Adipocyte (in vitro differentiated cells): ENCODE results near the gene FSTL5.

Source experiments
- DNase-seq: peaks from one replicate; pipeline ENCODE4 v3.0.0-alpha.2; 2015; ENCODE audit warnings: low read depth
- H3K27me3 ChIP-seq: replicated peaks from 2 replicates; pipeline ENCODE4 v1.7.0; 2013; ENCODE audit warnings: mild to moderate bottlenecking, low read length, moderate library complexity; ENCODE audit not compliant: control insufficient read depth, insufficient read depth
- H3K36me3 ChIP-seq: 2 replicates; pipeline ENCODE4 v1.7.0; 2013; ENCODE audit warnings: low read length, mild to moderate bottlenecking, moderate library complexity; ENCODE audit not compliant: control insufficient read depth, insufficient read depth, severe bottlenecking
- H3K4me1 ChIP-seq: 2 replicates; pipeline ENCODE4 v1.7.0; 2013; ENCODE audit warnings: mild to moderate bottlenecking, low read length, moderate library complexity; ENCODE audit not compliant: control insufficient read depth, insufficient read depth
- H3K4me3 ChIP-seq: 2 replicates; pipeline ENCODE4 v1.7.0; 2013; ENCODE audit warnings: mild to moderate bottlenecking, low read length, moderate library complexity
- H3K9ac ChIP-seq: 2 replicates; pipeline ENCODE4 v1.7.0; 2013; ENCODE audit warnings: mild to moderate bottlenecking, low read length, moderate library complexity
- H3K9me3 ChIP-seq: 2 replicates; pipeline ENCODE4 v1.7.0; 2013; ENCODE audit warnings: mild to moderate bottlenecking, low read length, moderate library complexity; ENCODE audit not compliant: control insufficient read depth

FSTL5 gene

DNA sequence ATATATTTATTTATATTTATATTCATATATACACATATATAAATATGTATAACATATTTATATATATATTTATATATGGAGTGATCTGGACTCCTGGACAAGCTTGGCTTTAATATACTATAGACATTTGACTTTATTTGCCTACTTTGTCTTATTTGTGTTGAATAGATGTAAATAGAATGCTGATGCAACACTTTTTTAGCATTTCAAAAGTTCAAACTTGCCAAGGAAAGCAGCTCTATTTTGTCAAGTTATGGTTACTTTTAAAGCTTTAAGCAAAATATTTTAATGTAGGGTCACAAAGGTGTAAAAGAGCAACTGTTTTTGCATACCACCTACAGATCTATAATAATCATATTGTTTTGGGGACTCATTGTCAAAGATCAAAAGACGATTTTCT lies 61.1 kb downstream of the FSTL5 start:
- no peak overlapping the region for H3K9ac ChIP-seq
- H3K9me3 ChIP-seq, result no peaks in the 10 kb centered on the region
- H3K4me1 ChIP-seq, result no peaks in the 10 kb centered on the region
- no peaks in the 10 kb centered on the region for H3K27me3 ChIP-seq
- no peaks in the 10 kb centered on the region for H3K36me3 ChIP-seq
- DNase-seq, result no peak
- H3K4me3 ChIP-seq, result no peak overlapping the region

GRCh38 chr4:162101337-162101736 lies 62.5 kb downstream of the FSTL5 start:
- Histone ChIP-seq H3K4me3 (no peak overlapping the region), H3K27me3 (no peaks in the 10 kb centered on the region), H3K9me3 (no peaks in the 10 kb centered on the region), H3K9ac (no peak overlapping the region), H3K4me1 (no peaks in the 10 kb centered on the region), H3K36me3 (no peaks in the 10 kb centered on the region)
- DNase-seq, result peak; percentile 63

GRCh38 chr4:162075726-162076125 lies 88.1 kb downstream of the FSTL5 start:
- Histone ChIP-seq H3K36me3 (no peaks in the 10 kb centered on the region), H3K9ac (no peak overlapping the region), H3K4me1 (no peaks in the 10 kb centered on the region), H3K4me3 (no peak overlapping the region), H3K27me3 (no peaks in the 10 kb centered on the region), H3K9me3 (no peaks in the 10 kb centered on the region)
- peak; percentile 75 for DNase-seq

DNA sequence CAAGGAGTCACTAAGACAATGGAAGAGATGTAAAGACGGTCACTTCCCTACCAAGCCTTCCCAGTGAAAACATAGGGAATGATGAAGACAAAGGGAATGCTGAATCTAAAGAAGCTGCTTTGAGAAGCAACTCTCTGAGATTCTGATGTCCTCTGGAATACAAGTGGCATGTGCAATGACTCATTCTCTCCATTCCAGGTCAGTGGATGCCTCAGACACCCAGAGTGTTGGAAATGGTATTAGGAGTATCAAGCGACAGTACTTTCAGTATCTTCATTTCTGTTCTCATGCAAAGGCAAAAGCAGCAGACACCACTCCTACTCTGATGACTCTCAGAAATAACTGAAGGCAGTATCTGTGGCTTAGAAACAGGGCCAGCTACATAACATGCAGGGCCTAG lies 102.6 kb downstream of the FSTL5 start:
- peak; percentile 38 for DNase-seq
- Histone ChIP-seq H3K36me3 (no peaks in the 10 kb centered on the region), H3K9me3 (peaks cover 7% of the 10 kb centered on the region), H3K4me3 (no peak overlapping the region), H3K27me3 (no peaks in the 10 kb centered on the region), H3K4me1 (no peaks in the 10 kb centered on the region), H3K9ac (no peak overlapping the region)

GRCh38 chr4:162059656-162060055 lies 104.1 kb downstream of the FSTL5 start:
- no peak for DNase-seq
- peaks cover under 1% of the 10 kb centered on the region for H3K9me3 ChIP-seq
- H3K9ac ChIP-seq, result no peak overlapping the region
- H3K4me1 ChIP-seq, result no peaks in the 10 kb centered on the region
- no peaks in the 10 kb centered on the region for H3K27me3 ChIP-seq
- no peak overlapping the region for H3K4me3 ChIP-seq
- no peaks in the 10 kb centered on the region for H3K36me3 ChIP-seq

DNA sequence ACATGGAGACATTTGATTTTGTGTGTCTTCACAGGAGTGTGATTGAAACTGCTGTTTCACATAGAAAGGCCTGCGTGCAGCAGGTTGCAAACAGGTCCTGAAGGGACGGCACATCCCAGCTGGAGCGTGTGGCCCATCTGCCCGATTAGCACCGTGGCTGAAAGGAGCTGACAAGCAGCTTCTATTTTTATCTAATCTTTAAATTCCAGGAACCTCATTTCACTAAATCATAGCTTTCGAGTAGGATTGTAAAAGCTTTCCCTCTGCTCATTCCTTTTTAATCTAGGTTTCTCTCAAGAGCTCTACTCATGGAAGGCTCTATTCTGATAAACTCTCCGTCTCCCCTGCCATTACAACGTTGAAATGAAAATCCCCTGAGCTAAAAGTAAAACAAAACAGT lies 106.8 kb downstream of the FSTL5 start:
- H3K4me1 ChIP-seq, result no peaks in the 10 kb centered on the region

DNA sequence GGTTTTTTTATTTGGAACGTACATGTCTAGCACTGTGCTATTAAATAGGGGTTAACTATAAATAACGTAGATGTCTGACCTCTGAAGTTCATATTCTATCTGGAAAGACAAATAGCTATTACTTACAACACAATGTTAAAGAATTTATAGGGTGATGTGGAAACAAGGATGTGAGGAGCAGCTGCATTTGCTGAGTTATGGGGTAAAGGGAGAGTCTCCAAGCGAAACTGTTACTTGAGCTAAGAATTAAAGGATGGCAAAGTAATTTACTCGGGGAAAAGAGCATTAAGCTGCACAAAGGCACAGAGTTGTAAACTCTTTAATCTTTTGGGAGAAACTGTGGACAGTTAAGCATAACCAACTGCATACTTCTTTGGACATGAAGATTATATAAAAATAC lies 117.7 kb downstream of the FSTL5 start:
- Histone ChIP-seq H3K36me3 (no peaks in the 10 kb centered on the region), H3K9me3 (no peaks in the 10 kb centered on the region), H3K4me3 (no peak overlapping the region), H3K9ac (no peak overlapping the region), H3K4me1 (no peaks in the 10 kb centered on the region), H3K27me3 (no peaks in the 10 kb centered on the region)
- no peak for DNase-seq

More for the DNA sequence above, 106.8 kb downstream of the FSTL5 start:
- Histone ChIP-seq H3K9me3 (no peaks in the 10 kb centered on the region), H3K9ac (no peak overlapping the region), H3K36me3 (no peaks in the 10 kb centered on the region), H3K27me3 (no peaks in the 10 kb centered on the region), H3K4me3 (no peak overlapping the region)
- no peak for DNase-seq

GRCh38 chr4:162038112-162038511 lies 125.7 kb downstream of the FSTL5 start:
- H3K27me3 ChIP-seq, result no peaks in the 10 kb centered on the region
- DNase-seq, result no peak

GRCh38 chr4:162017863-162018262 lies 145.9 kb downstream of the FSTL5 start:
- no peak for DNase-seq
- Histone ChIP-seq H3K4me3 (no peak overlapping the region), H3K36me3 (no peaks in the 10 kb centered on the region), H3K9ac (no peak overlapping the region), H3K4me1 (no peaks in the 10 kb centered on the region), H3K9me3 (no peaks in the 10 kb centered on the region), H3K27me3 (no peaks in the 10 kb centered on the region)

More at GRCh38 chr4:162038112-162038511, 125.7 kb downstream of the FSTL5 start:
- Histone ChIP-seq H3K9me3 (no peaks in the 10 kb centered on the region), H3K36me3 (no peaks in the 10 kb centered on the region), H3K4me1 (no peaks in the 10 kb centered on the region), H3K9ac (no peak overlapping the region), H3K4me3 (no peak overlapping the region)

DNA sequence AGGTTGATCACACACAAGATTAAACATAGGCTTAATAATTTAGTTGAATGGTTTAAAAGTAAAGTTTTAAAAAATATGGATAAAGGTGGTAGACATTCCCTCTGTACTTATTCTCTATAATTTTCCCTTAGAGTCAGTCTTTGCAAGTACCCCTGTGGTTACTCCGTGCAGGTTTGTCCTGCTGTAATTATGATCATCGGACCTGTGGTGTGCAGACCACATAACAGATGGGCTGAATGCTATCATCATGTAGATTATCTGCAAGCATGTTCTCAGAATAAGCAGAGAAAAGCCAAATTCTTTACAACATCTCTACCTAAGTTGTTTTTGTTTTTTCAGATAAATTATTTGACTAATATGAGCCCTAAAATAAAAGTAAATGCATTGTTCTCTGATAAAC lies 146.8 kb downstream of the FSTL5 start:
- no peak for DNase-seq
- no peaks in the 10 kb centered on the region for H3K9me3 ChIP-seq
- no peaks in the 10 kb centered on the region for H3K36me3 ChIP-seq
- no peak overlapping the region for H3K4me3 ChIP-seq
- H3K4me1 ChIP-seq, result no peaks in the 10 kb centered on the region
- no peak overlapping the region for H3K9ac ChIP-seq
- no peaks in the 10 kb centered on the region for H3K27me3 ChIP-seq

GRCh38 chr4:162016219-162016618 lies 147.6 kb downstream of the FSTL5 start:
- peak; percentile 15 for DNase-seq
- no peak overlapping the region for H3K4me3 ChIP-seq
- no peaks in the 10 kb centered on the region for H3K36me3 ChIP-seq
- H3K9ac ChIP-seq, result no peak overlapping the region
- no peaks in the 10 kb centered on the region for H3K9me3 ChIP-seq
- H3K27me3 ChIP-seq, result no peaks in the 10 kb centered on the region
- no peaks in the 10 kb centered on the region for H3K4me1 ChIP-seq

DNA sequence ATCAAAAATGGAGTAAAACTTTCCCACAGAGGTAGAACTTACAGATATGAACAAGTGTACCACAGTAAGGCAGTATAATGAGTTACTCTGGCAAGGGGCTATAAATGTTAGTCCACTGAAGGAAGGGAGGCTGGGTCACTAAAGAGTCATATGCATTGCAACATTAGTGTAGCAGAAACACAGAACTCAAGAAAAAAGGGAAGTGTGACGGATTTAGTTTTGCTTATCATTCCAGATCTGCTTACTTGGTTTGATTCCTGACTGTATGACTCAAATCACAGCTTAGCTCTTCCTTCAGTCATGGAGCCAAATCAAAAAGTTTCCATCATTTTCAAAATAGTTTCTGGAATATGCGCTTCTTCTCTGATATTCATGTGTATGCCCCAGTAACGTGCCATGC lies 148.7 kb downstream of the FSTL5 start:
- H3K36me3 ChIP-seq, result no peaks in the 10 kb centered on the region
- H3K9ac ChIP-seq, result no peak overlapping the region
- DNase-seq, result peak; percentile 93
- H3K4me1 ChIP-seq, result peaks cover 3% of the 10 kb centered on the region
- no peak overlapping the region for H3K4me3 ChIP-seq
- H3K9me3 ChIP-seq, result no peaks in the 10 kb centered on the region
- H3K27me3 ChIP-seq, result no peaks in the 10 kb centered on the region
